Measurements from ENCODE around the gene ARHGAP33.

DNA sequence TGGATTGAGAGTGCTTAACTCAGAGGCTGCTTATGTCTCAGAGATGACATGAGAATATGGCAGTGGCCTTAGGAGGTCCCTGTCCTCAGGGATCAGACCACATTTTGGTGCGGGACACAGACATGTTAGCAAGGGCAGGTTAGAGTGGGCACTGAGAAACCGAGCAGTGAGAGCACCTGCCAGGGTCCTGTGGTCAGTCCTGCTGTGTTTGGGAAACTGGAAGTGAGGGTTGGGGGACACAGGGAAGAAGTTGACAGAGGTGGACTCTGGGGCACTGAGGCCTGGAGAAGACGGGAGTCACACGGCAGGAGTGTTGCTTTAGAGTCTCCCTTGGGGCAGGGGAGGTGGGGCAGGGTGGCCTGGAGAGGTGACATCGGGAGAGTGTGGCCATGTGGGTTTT is 40.5 kb upstream of the ARHGAP33 start:
- TF ChIP-seq, protein P1, sequence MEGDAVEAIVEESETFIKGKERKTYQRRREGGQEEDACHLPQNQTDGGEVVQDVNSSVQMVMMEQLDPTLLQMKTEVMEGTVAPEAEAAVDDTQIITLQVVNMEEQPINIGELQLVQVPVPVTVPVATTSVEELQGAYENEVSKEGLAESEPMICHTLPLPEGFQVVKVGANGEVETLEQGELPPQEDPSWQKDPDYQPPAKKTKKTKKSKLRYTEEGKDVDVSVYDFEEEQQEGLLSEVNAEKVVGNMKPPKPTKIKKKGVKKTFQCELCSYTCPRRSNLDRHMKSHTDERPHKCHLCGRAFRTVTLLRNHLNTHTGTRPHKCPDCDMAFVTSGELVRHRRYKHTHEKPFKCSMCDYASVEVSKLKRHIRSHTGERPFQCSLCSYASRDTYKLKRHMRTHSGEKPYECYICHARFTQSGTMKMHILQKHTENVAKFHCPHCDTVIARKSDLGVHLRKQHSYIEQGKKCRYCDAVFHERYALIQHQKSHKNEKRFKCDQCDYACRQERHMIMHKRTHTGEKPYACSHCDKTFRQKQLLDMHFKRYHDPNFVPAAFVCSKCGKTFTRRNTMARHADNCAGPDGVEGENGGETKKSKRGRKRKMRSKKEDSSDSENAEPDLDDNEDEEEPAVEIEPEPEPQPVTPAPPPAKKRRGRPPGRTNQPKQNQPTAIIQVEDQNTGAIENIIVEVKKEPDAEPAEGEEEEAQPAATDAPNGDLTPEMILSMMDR (IDR thresholded peaks at IDR 0.05) = no peak
- TF ChIP-seq, protein P2, sequence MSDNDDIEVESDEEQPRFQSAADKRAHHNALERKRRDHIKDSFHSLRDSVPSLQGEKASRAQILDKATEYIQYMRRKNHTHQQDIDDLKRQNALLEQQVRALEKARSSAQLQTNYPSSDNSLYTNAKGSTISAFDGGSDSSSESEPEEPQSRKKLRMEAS (IDR thresholded peaks at IDR 0.05) = no peak
- no peak for TF ChIP-seq POLR2A (IDR thresholded peaks at IDR 0.05; ENCODE audit: low read length)
- TF ChIP-seq, protein P3, sequence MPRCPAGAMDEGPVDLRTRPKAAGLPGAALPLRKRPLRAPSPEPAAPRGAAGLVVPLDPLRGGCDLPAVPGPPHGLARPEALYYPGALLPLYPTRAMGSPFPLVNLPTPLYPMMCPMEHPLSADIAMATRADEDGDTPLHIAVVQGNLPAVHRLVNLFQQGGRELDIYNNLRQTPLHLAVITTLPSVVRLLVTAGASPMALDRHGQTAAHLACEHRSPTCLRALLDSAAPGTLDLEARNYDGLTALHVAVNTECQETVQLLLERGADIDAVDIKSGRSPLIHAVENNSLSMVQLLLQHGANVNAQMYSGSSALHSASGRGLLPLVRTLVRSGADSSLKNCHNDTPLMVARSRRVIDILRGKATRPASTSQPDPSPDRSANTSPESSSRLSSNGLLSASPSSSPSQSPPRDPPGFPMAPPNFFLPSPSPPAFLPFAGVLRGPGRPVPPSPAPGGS (IDR thresholded peaks at IDR 0.05) = no peak

Measured in A549 (cell line).